K562 (cell line): ENCODE results near the gene ZCCHC14.
"Not testable (repeated sequence)": the region's sequence is repeated elsewhere in the genome, so short reads cannot be mapped to it uniquely, and the experiment has no call there.

Experiments
- ATF6 ChIP-seq: sonication (generic); formaldehyde crosslinking; IDR thresholded peaks from 2 replicates; pipeline ENCODE4 v1.4.0; 2020; ENCODE audit warnings: mild to moderate bottlenecking, missing genetic modification reagents
- JUN ChIP-seq, 2 experiments: sonication (generic) in 1 of 2; formaldehyde crosslinking in 1 of 2; IDR thresholded peaks; 2 replicates each; pipeline versions ENCODE4 v1.6.1 to v1.8.0; 2012 to 2022; ENCODE audit warnings: borderline replicate concordance in 2 of 2, mild to moderate bottlenecking in 2 of 2, improper control_type of control experiment in 1 of 2, low read depth in 1 of 2, low read length in 1 of 2, missing genetic modification reagents in 1 of 2
- MXD1 ChIP-seq: fragments of 250-450 bp; sonication (Bioruptor Pico); IDR thresholded peaks from 2 replicates; pipeline ENCODE4 v1.8.0; 2021; ENCODE audit warnings: borderline replicate concordance, mild to moderate bottlenecking, moderate library complexity; ENCODE audit not compliant: poor library complexity, severe bottlenecking
- PHF21A ChIP-seq: fragments of 450-650 bp; IDR thresholded peaks from 2 replicates; pipeline ENCODE4 v1.6.1; 2017; ENCODE audit warnings: low read depth, borderline replicate concordance
- POLR2A ChIP-seq: fragments of 450-650 bp; conservative IDR thresholded peaks from 2 replicates; pipeline ENCODE4 v1.6.1; 2016

GRCh38 chr16:87362828-87363559 lies 129.8 kb downstream of the ZCCHC14 start:
- TF ChIP-seq POLR2A; PHF21A; MXD1; ATF6 (CRISPR knock-in tag); JUN (IDR thresholded peaks at IDR 0.05; ENCODE audit: borderline replicate concordance, low read depth, low read length); JUN (CRISPR knock-in tag; IDR thresholded peaks at IDR 0.05; ENCODE audit: borderline replicate concordance): not testable (repeated sequence)
